GM21390 (cell line): Measurements from ENCODE around the gene TTYH1.
A peak's percentile ranks its signal among the peaks of the same experiment; 100 is the strongest.
"Not testable (repeated sequence)": the region's sequence is repeated elsewhere in the genome, so short reads cannot be mapped to it uniquely, and the experiment has no call there.

Source experiments
- ATAC-seq: cut with Tn5 transposase; IDR thresholded peaks from one replicate; pipeline ENCODE4 v1.9.1; 2021; ENCODE audit not compliant: unreplicated experiment

Gene TTYH1

GRCh38 chr19:54436628-54437252 is 21.5 kb downstream of the TTYH1 start:
- no peak for ATAC-seq

- no peak for ATAC-seq
Measured at GRCh38 chr19:54439174-54439851, 24.0 kb downstream of the TTYH1 start.

DNA sequence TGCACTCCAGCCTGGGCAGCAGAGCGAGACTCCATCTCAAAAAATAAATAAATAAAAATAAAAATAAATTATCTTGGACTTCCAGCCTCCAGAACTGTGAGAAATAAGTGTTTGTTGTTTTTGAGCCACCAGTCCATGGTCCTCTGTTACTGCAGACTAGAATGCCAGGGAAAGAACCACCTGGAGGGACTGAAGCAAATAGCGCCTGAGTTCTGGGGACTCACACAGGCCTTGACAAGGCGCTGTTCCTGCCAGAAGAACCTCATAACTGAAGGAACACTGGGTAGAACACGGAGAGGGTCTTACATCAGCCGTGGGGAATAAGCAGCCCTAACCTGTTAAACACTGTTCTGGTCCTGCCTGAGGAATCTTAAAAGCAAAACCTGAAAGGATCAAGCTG is 25.4 kb downstream of the TTYH1 start:
- ATAC-seq = no peak

DNA sequence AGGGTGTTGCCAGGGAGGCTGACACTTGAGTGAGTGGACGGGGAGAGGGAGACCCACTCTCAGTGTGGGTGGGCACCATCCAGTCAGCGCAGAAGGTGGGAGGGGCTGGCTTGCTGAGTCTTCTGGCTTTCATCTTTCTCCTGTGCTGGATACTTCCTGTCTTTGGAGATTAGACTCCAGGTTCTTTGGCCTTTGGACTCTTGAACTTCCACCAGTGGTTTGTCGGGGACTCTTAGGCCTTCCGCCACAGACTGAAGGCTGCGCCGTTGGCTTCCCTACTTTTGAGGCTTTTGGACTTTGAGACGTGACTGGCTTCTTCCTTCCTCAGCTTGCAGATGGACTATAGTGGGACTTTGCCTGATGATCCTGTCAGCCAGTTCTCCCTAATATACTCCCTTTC is 29.5 kb downstream of the TTYH1 start:
- no peak for ATAC-seq

DNA sequence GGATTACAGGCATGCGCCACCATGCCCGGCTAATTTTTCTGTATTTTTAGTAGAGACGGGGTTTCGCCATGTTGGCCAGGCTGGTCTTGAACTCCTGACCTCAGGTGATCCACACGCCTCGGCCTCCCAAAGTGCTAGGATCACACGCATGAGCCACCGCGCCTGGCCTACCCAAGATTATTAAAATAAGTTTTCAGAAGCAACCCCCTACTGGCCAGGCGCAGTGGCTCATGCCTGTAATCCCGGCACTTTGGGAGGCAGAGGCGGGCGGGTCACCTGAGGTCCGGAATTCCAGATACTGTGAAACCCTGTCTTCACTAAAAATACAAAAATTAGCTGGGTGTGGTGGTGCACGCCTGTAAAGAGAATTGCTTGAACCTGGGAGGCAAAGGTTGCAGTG is 31.1 kb downstream of the TTYH1 start:
- ATAC-seq = not testable (repeated sequence)

DNA sequence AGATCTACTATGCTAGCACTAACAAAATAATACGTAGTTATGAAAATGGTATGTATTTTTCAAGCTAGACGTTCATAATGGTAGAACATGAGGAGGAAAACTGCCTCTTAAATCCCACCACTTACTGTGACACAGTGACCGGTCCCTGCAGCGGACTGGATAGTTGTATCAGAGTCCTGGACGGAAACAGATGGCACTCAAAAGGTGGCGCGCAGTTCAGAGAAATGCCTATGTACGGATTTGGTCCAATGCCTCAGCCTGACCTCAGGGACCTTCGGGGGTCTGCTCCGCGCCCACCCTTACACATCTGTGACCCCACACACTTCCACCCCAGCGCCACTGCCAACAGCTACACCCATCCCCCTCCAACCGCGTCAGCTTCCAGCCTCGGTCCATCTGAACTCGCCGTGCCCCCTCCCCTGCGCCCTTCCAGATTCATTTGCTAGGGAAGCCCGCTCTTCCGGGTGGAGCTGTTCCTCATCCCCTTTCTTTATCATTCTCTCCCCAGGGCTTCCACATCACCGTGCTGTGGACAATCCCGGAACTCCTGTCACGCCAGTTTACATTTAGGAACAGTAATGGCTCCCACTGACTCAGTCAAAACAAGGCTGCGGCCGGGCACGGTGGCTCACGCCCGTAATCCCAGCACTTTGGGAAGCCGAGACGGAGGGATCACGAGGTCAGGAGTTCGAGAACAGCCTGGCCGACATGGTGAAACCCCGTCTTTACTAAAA is 32.9 kb downstream of the TTYH1 start:
- ATAC-seq = no peak

DNA sequence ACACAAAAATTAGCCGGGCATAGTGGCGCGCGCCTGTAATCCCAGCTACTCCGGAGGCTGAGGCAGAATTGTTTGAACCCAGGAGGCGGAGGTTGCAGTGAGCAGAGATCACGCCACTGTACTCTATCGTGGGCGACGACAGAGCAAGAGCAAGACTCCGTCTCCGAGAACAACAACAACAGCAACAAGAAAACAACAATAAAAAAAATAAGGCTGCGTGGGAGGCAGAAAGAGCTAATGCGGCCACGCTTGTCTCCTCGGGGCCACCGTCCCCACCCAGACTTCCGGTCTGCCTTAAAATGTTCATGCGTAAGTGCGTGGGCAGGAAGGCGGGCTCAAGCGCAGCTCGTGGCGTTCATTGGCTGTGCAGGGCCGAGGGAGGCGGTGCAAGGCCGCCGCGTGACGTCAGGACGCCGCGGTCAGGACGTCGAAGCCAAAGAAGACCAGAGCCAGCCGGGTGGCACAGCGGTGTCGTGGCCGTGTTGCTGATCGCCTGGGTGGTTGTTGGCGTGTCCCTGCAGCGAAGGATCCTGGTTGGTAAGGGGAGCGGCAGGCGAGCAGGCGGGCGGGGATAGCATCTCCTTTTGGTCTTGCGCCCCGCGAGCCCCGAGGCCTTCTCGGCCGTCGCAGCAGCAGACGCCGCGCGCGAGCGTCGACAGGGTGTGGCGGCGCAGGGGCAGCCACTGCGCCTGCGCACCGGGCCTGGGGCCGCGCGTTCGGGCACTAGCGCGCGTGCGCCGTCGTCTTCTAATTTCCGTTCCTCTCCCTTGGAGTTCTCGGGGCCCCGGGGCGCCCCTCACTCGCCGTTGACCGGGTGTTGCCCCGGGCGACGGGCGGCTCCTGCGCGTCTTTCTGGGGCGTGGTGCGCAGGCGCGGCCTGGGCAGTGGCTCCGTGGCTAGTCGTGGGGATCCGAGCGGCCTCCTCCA is 33.8 kb downstream of the TTYH1 start, which contains the start of gene LENG8:
Gene LENG8, plus strand, starts transcription at position 426 of the 927 bp plus-strand sequence. CDS start 2,146 bp downstream, outside the sequence.
- ATAC-seq = peak; percentile 76

- no peak for ATAC-seq
Measured at GRCh38 chr19:54449701-54450069, 34.4 kb downstream of the TTYH1 start.

DNA sequence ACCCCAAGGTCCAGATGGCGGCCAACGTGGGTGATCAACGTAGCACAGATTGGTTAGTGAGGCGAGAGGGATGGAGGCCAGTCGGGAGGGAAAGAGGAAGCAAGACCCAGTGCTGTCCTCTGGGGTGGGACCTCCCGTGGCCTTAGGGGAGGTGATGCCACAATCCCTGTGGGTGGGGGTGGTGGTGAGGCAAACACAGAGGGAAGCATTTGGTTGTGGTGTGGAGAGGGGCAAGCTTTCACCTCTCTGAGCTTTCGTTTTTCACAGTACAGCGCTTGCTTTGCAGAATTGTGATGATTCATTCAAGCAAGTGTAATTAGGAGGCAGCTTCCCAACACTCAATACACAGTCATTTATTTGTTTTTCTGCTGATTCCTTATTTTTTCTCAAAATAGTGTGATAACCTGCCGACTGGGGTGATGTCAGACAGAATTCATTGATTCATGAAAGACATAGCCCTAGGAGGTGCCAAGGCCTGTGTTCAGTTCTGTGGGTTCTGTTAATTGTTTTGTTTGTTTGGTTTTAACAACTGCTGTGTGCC is 36.1 kb downstream of the TTYH1 start:
- no peak for ATAC-seq

DNA sequence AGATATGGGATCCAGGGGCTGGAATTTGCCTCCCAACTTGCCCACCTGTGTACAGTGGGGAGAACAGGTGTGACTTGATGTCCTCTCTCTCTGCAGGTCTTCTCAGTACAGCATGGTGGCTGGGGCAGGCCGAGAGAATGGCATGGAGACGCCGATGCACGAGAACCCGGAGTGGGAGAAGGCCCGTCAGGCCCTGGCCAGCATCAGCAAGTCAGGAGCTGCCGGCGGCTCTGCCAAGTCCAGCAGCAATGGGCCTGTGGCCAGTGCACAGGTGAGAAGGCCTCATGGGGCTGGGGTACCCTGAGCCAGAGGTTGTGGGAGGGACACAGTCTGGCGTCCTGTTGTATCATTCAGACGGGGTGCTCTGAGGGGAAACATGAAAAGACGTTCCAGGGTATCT is 36.7 kb downstream of the TTYH1 start:
- ATAC-seq = no peak

GRCh38 chr19:54452626-54453025 is 37.4 kb downstream of the TTYH1 start:
- no peak for ATAC-seq

DNA sequence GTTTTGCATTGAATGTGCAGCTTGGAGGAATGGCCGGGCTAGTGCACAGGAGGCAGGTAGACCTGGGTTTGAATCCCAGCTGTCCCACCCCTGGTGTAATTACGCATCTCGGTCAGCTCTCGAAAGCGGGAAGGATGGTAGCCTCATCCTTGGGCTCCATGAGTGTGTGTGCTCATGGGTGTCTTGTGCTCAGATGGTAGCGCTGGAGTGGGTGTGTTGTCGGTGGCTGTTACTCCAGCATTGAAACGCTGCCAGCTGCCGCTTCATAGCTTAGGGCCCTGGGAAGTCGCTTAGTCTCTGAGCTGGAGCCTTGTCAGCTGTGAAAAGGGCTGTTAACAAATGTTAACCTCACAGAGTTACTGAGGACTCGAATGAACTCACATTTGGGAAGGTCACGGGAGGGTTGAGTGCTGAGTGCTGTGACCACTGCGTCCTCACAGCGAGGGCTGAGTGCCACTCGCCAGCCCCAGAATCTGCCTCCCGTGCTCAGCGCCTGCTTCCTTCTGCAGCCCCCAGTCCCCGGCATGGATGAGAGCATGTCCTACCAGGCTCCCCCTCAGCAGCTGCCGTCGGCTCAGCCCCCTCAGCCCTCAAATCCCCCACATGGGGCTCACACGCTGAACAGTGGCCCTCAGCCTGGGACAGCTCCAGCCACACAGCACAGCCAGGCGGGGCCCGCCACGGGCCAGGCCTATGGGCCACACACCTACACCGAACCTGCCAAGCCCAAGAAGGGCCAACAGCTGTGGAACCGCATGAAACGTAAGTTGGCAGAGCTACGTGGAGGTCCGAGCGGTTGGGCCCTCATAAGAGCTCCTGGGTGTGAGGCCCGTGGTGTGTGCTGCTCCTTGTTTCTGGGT is 38.9 kb downstream of the TTYH1 start:
- no peak for ATAC-seq

DNA sequence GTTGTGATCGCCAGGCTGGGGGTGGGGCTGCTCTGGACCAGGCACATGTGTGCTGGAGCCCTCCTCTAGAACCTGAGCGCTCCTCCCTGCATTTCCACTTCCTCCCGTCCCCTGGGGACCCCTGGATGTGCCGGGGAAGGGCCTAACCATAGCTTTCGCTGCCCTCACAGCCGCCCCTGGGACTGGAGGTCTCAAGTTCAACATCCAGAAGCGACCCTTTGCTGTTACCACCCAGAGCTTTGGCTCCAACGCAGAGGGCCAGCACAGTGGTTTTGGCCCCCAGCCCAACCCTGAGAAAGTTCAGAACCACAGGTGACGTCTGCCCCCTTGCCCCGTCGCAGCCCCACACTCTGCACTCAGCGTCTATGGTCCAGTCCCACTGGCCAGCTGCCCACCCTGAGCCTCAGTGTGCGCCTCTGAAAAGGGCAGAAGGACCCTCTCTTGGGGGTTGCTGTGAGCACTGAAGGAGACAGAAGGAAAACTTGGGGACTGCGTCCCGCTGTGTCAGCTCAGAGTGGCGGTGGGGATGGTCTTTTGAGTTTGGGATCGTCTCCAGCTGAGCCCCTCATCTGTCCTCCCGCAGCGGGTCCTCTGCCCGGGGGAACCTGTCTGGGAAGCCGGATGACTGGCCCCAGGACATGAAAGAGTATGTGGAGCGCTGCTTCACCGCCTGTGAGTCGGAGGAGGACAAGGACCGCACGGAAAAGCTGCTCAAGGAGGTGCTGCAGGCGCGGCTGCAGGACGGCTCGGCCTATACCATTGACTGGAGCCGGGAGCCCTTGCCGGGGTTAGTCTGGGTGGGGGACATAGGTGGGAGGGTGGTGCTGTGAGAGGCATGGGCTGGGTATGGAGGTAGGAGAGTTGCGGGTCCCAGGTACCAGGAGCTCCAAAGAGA is 39.8 kb downstream of the TTYH1 start:
- ATAC-seq = no peak

DNA sequence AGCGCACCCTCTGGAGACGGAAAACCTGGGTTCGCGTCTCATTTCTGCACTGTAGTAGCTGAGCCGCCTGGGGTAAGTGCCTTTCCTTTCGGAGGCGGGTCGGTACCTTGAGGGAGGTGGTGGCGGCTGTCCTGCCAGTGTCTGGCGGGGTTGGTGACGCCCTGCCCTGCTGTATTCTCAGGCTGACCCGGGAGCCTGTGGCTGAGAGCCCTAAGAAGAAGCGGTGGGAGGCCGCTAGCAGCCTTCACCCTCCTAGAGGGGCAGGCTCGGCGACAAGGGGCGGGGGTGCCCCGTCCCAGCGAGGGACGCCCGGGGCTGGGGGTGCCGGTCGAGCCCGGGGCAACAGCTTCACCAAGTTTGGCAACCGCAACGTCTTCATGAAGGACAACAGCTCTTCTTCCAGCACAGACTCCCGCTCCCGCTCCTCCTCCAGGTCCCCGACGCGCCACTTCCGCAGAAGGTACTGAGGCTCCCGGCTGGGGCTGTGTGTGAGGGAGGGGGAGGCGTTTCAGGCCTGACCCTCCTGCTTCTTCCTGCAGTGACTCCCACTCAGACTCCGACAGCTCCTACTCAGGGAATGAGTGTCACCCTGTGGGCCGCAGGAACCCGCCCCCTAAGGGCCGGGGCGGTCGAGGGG is 40.6 kb downstream of the TTYH1 start:
- ATAC-seq = no peak

- ATAC-seq = no peak
Measured at GRCh38 chr19:54456423-54457373, 41.4 kb downstream of the TTYH1 start.

DNA sequence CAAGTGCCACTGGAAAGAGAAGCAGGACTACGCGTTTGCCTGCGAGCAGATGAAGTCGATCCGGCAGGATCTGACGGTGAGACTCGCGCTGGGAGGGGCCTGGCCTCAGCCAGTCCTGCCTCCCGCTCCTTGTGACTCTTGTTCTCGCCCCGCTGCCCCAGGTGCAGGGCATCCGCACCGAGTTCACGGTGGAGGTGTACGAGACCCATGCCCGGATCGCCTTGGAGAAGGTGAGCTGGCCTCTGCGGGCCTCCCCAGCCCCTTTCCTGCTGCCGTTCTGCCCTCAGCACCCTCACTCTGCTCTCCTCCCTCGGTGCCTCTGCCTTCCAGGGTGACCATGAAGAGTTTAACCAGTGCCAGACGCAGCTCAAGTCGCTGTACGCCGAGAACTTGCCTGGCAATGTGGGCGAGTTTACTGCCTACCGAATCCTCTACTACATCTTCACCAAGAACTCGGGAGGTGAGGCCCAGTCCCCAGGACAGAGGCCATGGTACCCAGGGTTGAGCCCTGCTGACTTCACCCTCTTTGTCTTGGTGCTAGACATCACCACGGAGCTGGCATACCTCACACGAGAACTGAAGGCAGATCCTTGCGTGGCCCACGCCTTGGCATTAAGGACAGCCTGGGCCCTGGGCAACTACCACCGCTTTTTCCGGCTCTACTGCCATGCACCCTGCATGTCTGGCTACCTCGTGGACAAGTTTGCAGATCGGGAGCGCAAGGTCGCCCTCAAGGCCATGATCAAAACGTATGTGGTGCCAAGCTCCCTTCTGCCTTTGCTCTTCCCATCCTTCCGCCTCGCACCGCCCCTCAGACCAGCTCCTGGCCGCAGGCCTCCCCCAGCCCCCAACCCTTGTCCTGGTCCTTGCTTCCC is 42.7 kb downstream of the TTYH1 start:
- ATAC-seq = no peak
